HL-60 (cell line): Measurements from ENCODE around the gene CALM1.

ENCODE experiments used
- DNase-seq, 2 experiments: peaks; one replicate each; pipeline ENCODE4 v3.0.0-alpha.2; 2010 to 2020; ENCODE audit warnings: low read depth in 1 of 2, low spot score in 1 of 2
- H3K27ac ChIP-seq: fragments of 250-450 bp; sonication (Bioruptor Pico); replicated peaks from 2 replicates; pipeline ENCODE4 v1.5.1; 2020; ENCODE audit warnings: mild to moderate bottlenecking, moderate library complexity
- H3K27me3 ChIP-seq: fragments of 250-450 bp; sonication (Bioruptor Pico); 2 replicates; pipeline ENCODE4 v1.5.1; 2021; ENCODE audit warnings: mild to moderate bottlenecking, moderate library complexity; ENCODE audit not compliant: insufficient read depth, poor library complexity, severe bottlenecking
- H3K4me3 ChIP-seq: replicated peaks from 2 replicates; pipeline ENCODE4 v1.5.1; 2011; ENCODE audit warnings: mild to moderate bottlenecking, control low read depth, low read length; ENCODE audit not compliant: insufficient read depth
- CTCF ChIP-seq: IDR thresholded peaks from one replicate; pipeline ENCODE4 v1.5.1; 2011; ENCODE audit warnings: low read length, control low read depth, inconsistent platforms; ENCODE audit not compliant: insufficient read depth
- GABPA ChIP-seq: IDR thresholded peaks from 2 replicates; pipeline ENCODE4 v1.6.1; 2012; ENCODE audit warnings: low read depth
- POLR2AphosphoS5 ChIP-seq: IDR thresholded peaks from 2 replicates; pipeline ENCODE4 v1.6.1; 2012; ENCODE audit warnings: low read depth
- REST ChIP-seq: IDR thresholded peaks from 2 replicates; pipeline ENCODE4 v1.6.1; 2012; ENCODE audit warnings: low read depth; ENCODE audit not compliant: insufficient replicate concordance
- SPI1 ChIP-seq: IDR thresholded peaks from 2 replicates; pipeline ENCODE4 v1.6.1; 2012; ENCODE audit warnings: low read depth, mild to moderate bottlenecking, borderline replicate concordance

The CALM1 gene

GRCh38 chr14:90428676-90429075, 31.8 kb downstream of the CALM1 start:
- no peak overlapping the region for H3K4me3 ChIP-seq
- no peaks in the 10 kb centered on the region for H3K27me3 ChIP-seq
- DNase-seq = no peak
- no peak overlapping the region for H3K27ac ChIP-seq
- TF ChIP-seq CTCF = no peak
- TF ChIP-seq POLR2AphosphoS5 = no peak
- TF ChIP-seq REST = no peak
- TF ChIP-seq SPI1 = no peak
- no peak for TF ChIP-seq GABPA

GRCh38 chr14:90429236-90429635, 32.4 kb downstream of the CALM1 start:
- no peak for TF ChIP-seq REST
- TF ChIP-seq POLR2AphosphoS5 = no peak
- no peak for TF ChIP-seq GABPA
- no peak for TF ChIP-seq SPI1
- TF ChIP-seq CTCF = no peak
- no peak for DNase-seq

DNA sequence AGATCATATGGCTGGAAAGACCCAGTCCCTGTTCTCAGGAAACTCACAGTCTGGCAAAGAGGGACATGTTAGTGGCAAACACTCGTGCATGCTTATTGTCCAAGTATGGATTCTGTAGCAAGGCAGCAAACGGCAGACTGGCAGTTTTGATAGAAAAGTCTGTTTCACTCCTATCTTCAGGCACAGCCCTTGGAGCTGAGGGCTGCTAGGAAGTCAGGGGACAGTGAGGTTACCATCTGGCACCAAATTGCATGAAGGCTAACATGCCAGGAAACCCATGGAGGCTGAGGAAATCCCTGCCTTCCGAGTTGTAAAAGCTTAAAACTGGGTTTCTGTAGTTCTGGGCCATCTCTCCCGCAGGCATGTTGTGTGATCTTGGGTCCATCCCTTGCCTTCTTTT, 32.9 kb downstream of the CALM1 start:
- TF ChIP-seq POLR2AphosphoS5 (no peak), SPI1 (no peak), REST (no peak), GABPA (no peak), CTCF (no peak)
- no peak overlapping the region for H3K27ac ChIP-seq
- H3K27me3 ChIP-seq = no peaks in the 10 kb centered on the region
- no peak for DNase-seq
- H3K4me3 ChIP-seq = no peak overlapping the region

More at GRCh38 chr14:90429236-90429635, 32.4 kb downstream of the CALM1 start:
- H3K27me3 ChIP-seq = no peaks in the 10 kb centered on the region
- H3K27ac ChIP-seq = no peak overlapping the region
- no peak overlapping the region for H3K4me3 ChIP-seq
